T follicular helper cell (primary cell): Measurements from ENCODE around the gene DYNLT4.

Experiments used
- DNase-seq: peaks from one replicate; pipeline ENCODE4 v3.0.0-alpha.2; 2020; ENCODE audit warnings: low read depth

Gene DYNLT4

GRCh38 chr1:44757420-44757819 lies 49.7 kb downstream of the DYNLT4 start:
- DNase-seq, result no peak
